Stimulated activated CD4-positive, alpha-beta T cell treated with anti-CD3 and anti-CD28 coated beads, Interleukin-2, amount 100 ng/mL, for 24 hours (primary cell): ENCODE data around the gene TSPAN5.

ENCODE experiments used
- DNase-seq, 2 donors: peaks; one replicate each; pipeline ENCODE4 v3.0.0-alpha.2; 2020

Gene TSPAN5

GRCh38 chr4:98615991-98616390, 42.4 kb downstream of the TSPAN5 start:
- no peak for DNase-seq

- DNase-seq: no peak
These were observed 43.7 kb downstream of the TSPAN5 start for GRCh38 chr4:98614662-98615061.

- DNase-seq: no peak
These were observed 44.3 kb downstream of the TSPAN5 start for GRCh38 chr4:98614094-98614493.

- no peak for DNase-seq
These were observed 44.8 kb downstream of the TSPAN5 start for GRCh38 chr4:98613453-98614075.

- DNase-seq: no peak
These were observed 45.8 kb downstream of the TSPAN5 start for GRCh38 chr4:98612318-98613250.

- DNase-seq: no peak
These were observed 46.6 kb downstream of the TSPAN5 start for GRCh38 chr4:98611677-98612317.

- DNase-seq: no peak
These were observed 47.3 kb downstream of the TSPAN5 start for GRCh38 chr4:98610926-98611676.

- DNase-seq: no peak
These were observed 48.0 kb downstream of the TSPAN5 start for GRCh38 chr4:98610431-98610830.

GRCh38 chr4:98609934-98610333, 48.5 kb downstream of the TSPAN5 start:
- no peak for DNase-seq

- DNase-seq: no peak
These were observed 50.1 kb downstream of the TSPAN5 start for GRCh38 chr4:98608356-98608755.

- DNase-seq: no peak
These were observed 51.5 kb downstream of the TSPAN5 start for GRCh38 chr4:98606894-98607293.

GRCh38 chr4:98605216-98605615, 53.2 kb downstream of the TSPAN5 start:
- DNase-seq: no peak

- DNase-seq: no peak
These were observed 53.7 kb downstream of the TSPAN5 start for GRCh38 chr4:98604723-98605122.

GRCh38 chr4:98603683-98604521, 54.5 kb downstream of the TSPAN5 start:
- no peak for DNase-seq

GRCh38 chr4:98602270-98602669, 56.1 kb downstream of the TSPAN5 start:
- DNase-seq: no peak

GRCh38 chr4:98601708-98602107, 56.7 kb downstream of the TSPAN5 start:
- peak in 1 of 2 donors; percentile 32 for DNase-seq

- DNase-seq: no peak
These were observed 58.7 kb downstream of the TSPAN5 start for GRCh38 chr4:98599617-98600205.

GRCh38 chr4:98586962-98587354, 71.5 kb downstream of the TSPAN5 start:
- no peak for DNase-seq

- no peak for DNase-seq
These were observed 72.0 kb downstream of the TSPAN5 start for GRCh38 chr4:98586291-98586961.

GRCh38 chr4:98585596-98585995, 72.8 kb downstream of the TSPAN5 start:
- DNase-seq: no peak

- no peak for DNase-seq
These were observed 74.1 kb downstream of the TSPAN5 start for GRCh38 chr4:98584265-98584664.
